ENCODE measurements around the gene STXBP5.

DNA sequence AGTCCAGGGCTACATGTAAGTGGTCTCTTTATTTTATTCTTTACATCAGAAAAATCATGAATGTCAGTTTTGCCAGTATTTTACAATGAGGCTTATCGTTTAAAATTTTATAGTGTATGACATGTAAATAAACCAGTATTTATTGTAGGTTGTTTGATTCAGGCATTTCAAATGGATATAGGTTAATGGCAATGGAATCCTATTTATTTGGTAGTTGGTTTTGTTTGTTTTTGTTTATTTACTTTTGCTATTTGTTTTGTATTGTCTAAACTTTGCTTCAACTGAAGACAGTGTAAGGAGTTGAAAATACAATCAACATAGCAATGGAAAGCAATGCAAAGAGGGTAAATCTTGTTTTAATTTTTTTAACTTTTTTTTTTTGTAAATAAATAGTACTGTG is 185.2 kb downstream of the STXBP5 start:
- no peak for TF ChIP-seq EZH2 (IDR thresholded peaks at IDR 0.05)
- no peak for TF ChIP-seq POLR2AphosphoS5 (IDR thresholded peaks at IDR 0.05; ENCODE audit: borderline replicate concordance, low read depth, low read length)
- no peak for TF ChIP-seq FOXP2 (optimal IDR thresholded peaks at IDR 0.05; ENCODE audit: control extremely low read depth, extremely low read length, insufficient read depth)
